Aorta (tissue), 5 donors: ENCODE results near the gene DENND1C. TPM values are rescaled to one million over a fixed set of nuclear protein-coding genes. Genes with fewer than 3 reads are reported as not detected.

Experiments used
- ATAC-seq: fragments of 200-7000 bp; cut with Tn5 transposase; one replicate; pipeline ENCODE4 v1.9.1; 2022; ENCODE audit warnings: moderate library complexity; ENCODE audit not compliant: low FRiP score
- DNase-seq, 2 donors: peaks; one replicate each; pipeline ENCODE4 v3.0.0-alpha.2; 2020
- H3K27ac ChIP-seq, 2 donors: one replicate each; pipeline ENCODE4 v1.5.1; 2013; ENCODE audit warnings: low read length in 2 of 2, mild to moderate bottlenecking in 2 of 2, moderate library complexity in 2 of 2, control low read depth in 1 of 2, inconsistent platforms in 1 of 2, low read depth in 1 of 2
- H3K27me3 ChIP-seq, 2 donors: one replicate each; pipeline ENCODE4 v1.6.1; 2013; ENCODE audit warnings: control low read depth in 1 of 2, low read length in 1 of 2, mild to moderate bottlenecking in 1 of 2, moderate library complexity in 1 of 2; ENCODE audit not compliant: insufficient read depth in 2 of 2, control insufficient read depth in 1 of 2
- H3K36me3 ChIP-seq, 2 donors: one replicate each; pipeline ENCODE4 v1.6.1; 2013; ENCODE audit warnings: control low read depth in 1 of 2, low read length in 1 of 2, mild to moderate bottlenecking in 1 of 2; ENCODE audit not compliant: insufficient read depth in 2 of 2, control insufficient read depth in 1 of 2
- H3K4me1 ChIP-seq, 2 donors: one replicate each; pipeline ENCODE4 v1.6.1; 2013; ENCODE audit warnings: low read length in 2 of 2, control low read depth in 1 of 2, mild to moderate bottlenecking in 1 of 2, moderate library complexity in 1 of 2; ENCODE audit not compliant: insufficient read depth in 2 of 2, control insufficient read depth in 1 of 2
- H3K4me3 ChIP-seq, 2 donors: one replicate each; pipeline ENCODE4 v1.5.1; 2013; ENCODE audit warnings: low read length in 2 of 2, control low read depth in 1 of 2, mild to moderate bottlenecking in 1 of 2
- H3K9me3 ChIP-seq: one replicate; pipeline ENCODE4 v1.6.1; 2013; ENCODE audit warnings: mild to moderate bottlenecking, low read length; ENCODE audit not compliant: control insufficient read depth
- WGBS, 2 donors: extraction: QIAGEN DNeasy Blood & Tissue Kit; methylation state at CpG; one replicate each; pipeline ENCODE4 v1.1.7; 2013; 5-methylcytosine and 5-hydroxymethylcytosine counted together
- intact Hi-C, 2 donors: fragments of 100-400 bp; cut with DNase I; formaldehyde crosslinking; loops; one replicate each; pipeline versions ENCODE4 v1.14.2 to v1.15.0; 2022
- polyA plus RNA-seq, 2 donors: library from polyadenylated mRNA; stranded (reverse); fragments of 200-250 nt; gene quantifications; one replicate each; pipeline ENCODE4 v1.2.3, GENCODE V29; 2013
- total RNA-seq, 2 donors: library from RNA; stranded (reverse); fragmentation: NEBNext Ultra II Directional; extraction: Animal tissue kit (Norgen Biotek cat#: 25700); gene quantifications; one replicate each; pipeline ENCODE4 v1.2.1, GENCODE V29; 2021
- donor health status: healthy with polysubstance abuse.
- donor health status: Bipolar disorder and iron deficiency.
- donor health status: DM: no; HTN: no; CAD: no.
- donor health status: DM: no; HTN: no; CAD: no.
- donor health status: DM: yes; HTN: yes; CAD: no.

Gene DENND1C
- total and polyA plus RNA-seq, 4 donors = 0.20 to 7.6 (median 2.9) TPM

- H3K4me3 ChIP-seq = no peak overlapping the region
- ATAC-seq (no peak), DNase-seq (no peak)
- 5 to 7% methylated on average over 50 to 52 of the region's 52 CpGs for WGBS, 2 donors
- H3K27ac ChIP-seq = no peak overlapping the region
- no peaks in the 10 kb centered on the region for H3K36me3 ChIP-seq
- H3K9me3 ChIP-seq = no peaks in the 10 kb centered on the region
- H3K4me1 ChIP-seq = no peaks in the 10 kb centered on the region
- H3K27me3 ChIP-seq = peaks cover 0 to 1% of the 10 kb centered on the region in 2 donors
- intact Hi-C loops = no loop called here
Observed at GRCh38 chr19:6475321-6476108, 6.1 kb downstream of the DENND1C start.

DNA sequence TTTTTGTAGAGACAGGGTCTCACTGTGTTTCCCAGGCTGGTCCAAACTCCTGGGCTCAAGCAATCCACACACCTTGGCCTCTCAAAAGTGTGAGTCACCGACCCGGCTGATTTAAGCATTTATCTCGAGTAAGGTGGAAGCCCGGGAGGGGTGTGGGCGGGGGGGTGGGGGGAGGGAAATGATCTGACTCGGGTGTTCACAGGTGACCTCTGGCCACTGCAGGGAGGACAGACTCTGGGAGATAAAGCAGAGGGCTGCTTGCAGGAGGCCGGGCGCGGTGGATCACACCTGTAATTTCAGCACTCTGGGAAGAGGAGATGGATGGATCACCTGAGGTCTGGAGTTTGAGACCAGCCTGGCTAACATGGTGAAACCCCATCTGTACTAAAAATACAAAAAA lies 7.9 kb downstream of the DENND1C start:
- Histone ChIP-seq H3K27me3 (peaks cover 0 to 1% of the 10 kb centered on the region in 2 donors), H3K36me3 (no peaks in the 10 kb centered on the region), H3K27ac (no peak overlapping the region), H3K4me1 (no peaks in the 10 kb centered on the region), H3K9me3 (no peaks in the 10 kb centered on the region), H3K4me3 (no peak overlapping the region)
- ATAC-seq (no peak), DNase-seq (no peak)
- intact Hi-C loops = no loop called here
- WGBS, 2 donors = 73 to 79% methylated on average over 9 of the region's 9 CpGs

- WGBS, 2 donors = 64% methylated on average over 4 of the region's 4 CpGs
- no peaks in the 10 kb centered on the region for H3K36me3 ChIP-seq
- ATAC-seq (no peak), DNase-seq (no peak)
- peaks cover 0 to 1% of the 10 kb centered on the region in 2 donors for H3K27me3 ChIP-seq
- no peaks in the 10 kb centered on the region for H3K9me3 ChIP-seq
- H3K4me1 ChIP-seq = no peaks in the 10 kb centered on the region
- intact Hi-C loops = no loop called here
- H3K4me3 ChIP-seq = no peak overlapping the region
- no peak overlapping the region for H3K27ac ChIP-seq
Observed at GRCh38 chr19:6472713-6473112, 8.9 kb downstream of the DENND1C start.

GRCh38 chr19:6471076-6471475 lies 10.5 kb downstream of the DENND1C start:
- Histone ChIP-seq H3K36me3 (no peaks in the 10 kb centered on the region), H3K27me3 (peaks cover 0 to 1% of the 10 kb centered on the region in 2 donors), H3K4me1 (no peaks in the 10 kb centered on the region), H3K9me3 (no peaks in the 10 kb centered on the region), H3K27ac (no peak overlapping the region), H3K4me3 (no peak overlapping the region)
- no peak for ATAC-seq
- 78 to 79% methylated on average over 14 of the region's 14 CpGs for WGBS, 2 donors
- intact Hi-C loops = no loop called here
- DNase-seq = no peak

DNA sequence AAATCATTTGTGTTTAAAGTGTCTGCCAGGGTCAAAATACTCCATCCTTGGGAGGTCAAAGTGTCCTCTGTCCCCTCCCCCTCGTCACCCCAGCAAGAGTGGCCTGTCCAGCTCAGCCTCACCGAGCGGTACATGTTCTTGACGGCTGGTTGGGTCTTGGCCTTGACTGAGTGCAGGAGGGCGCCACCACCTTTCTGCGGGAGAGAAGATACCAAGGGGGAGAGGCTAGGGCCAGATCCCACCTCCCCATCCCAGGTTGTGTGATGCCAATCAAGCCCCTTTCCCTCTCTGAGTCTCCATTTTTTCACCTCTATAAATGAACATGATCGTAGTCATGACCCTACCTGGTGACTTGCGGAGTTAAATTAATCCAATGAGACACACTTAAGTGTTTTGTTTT lies 11.4 kb downstream of the DENND1C start:
- WGBS, 2 donors = 73% methylated on average over 8 of the region's 8 CpGs
- H3K27ac ChIP-seq = no peak overlapping the region
- H3K4me3 ChIP-seq = no peak overlapping the region
- intact Hi-C loops = no loop called here
- no peaks in the 10 kb centered on the region for H3K4me1 ChIP-seq
- H3K27me3 ChIP-seq = peaks cover 0 to 1% of the 10 kb centered on the region in 2 donors
- no peaks in the 10 kb centered on the region for H3K9me3 ChIP-seq
- H3K36me3 ChIP-seq = no peaks in the 10 kb centered on the region
- ATAC-seq (no peak), DNase-seq (no peak)

DNA sequence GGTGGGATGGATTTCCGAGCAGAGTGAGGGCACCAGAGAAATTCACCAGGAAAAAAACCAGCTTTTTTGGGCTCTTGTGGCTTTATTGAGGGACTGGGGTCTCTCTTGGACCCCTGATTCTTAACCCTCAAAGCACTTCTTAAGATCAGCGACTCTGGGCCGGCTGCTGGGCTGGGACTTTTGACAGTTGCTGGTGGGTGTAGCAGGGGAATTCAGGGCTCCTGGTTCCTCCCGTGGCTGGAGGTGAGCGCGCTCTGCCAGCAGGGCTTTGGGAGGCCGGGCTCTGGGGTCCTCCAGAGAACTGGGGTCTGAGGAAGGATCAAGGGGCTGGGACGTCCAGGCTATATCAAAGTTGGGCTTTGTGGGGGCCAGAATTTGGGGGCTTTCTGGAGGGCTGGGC lies 14.2 kb downstream of the DENND1C start:
- Histone ChIP-seq H3K27me3 (no peaks in the 10 kb centered on the region), H3K4me3 (no peak overlapping the region), H3K27ac (no peak overlapping the region), H3K9me3 (no peaks in the 10 kb centered on the region), H3K4me1 (no peaks in the 10 kb centered on the region), H3K36me3 (no peaks in the 10 kb centered on the region)
- DNase-seq (no peak), ATAC-seq (no peak)
- 66 to 67% methylated on average over 8 of the region's 8 CpGs for WGBS, 2 donors
- intact Hi-C loops = no loop called here

GRCh38 chr19:6466526-6467248 lies 14.9 kb downstream of the DENND1C start:
- Histone ChIP-seq H3K27ac (no peak overlapping the region), H3K9me3 (no peaks in the 10 kb centered on the region), H3K36me3 (no peaks in the 10 kb centered on the region), H3K4me3 (no peak overlapping the region), H3K27me3 (no peaks in the 10 kb centered on the region), H3K4me1 (no peaks in the 10 kb centered on the region)
- intact Hi-C loops = no loop called here
- WGBS, 2 donors = 85 to 92% methylated on average over 20 to 21 of the region's 21 CpGs
- ATAC-seq (no peak), DNase-seq (no peak)

GRCh38 chr19:6465663-6466062 lies 15.9 kb downstream of the DENND1C start:
- WGBS, 2 donors = 89 to 93% methylated on average over 8 of the region's 8 CpGs
- H3K4me3 ChIP-seq = no peak overlapping the region
- DNase-seq = no peak
- H3K36me3 ChIP-seq = no peaks in the 10 kb centered on the region
- no peaks in the 10 kb centered on the region for H3K4me1 ChIP-seq
- intact Hi-C loops = no loop called here
- ATAC-seq = no peak
- no peaks in the 10 kb centered on the region for H3K27me3 ChIP-seq
- no peak overlapping the region for H3K27ac ChIP-seq
- no peaks in the 10 kb centered on the region for H3K9me3 ChIP-seq

DNA sequence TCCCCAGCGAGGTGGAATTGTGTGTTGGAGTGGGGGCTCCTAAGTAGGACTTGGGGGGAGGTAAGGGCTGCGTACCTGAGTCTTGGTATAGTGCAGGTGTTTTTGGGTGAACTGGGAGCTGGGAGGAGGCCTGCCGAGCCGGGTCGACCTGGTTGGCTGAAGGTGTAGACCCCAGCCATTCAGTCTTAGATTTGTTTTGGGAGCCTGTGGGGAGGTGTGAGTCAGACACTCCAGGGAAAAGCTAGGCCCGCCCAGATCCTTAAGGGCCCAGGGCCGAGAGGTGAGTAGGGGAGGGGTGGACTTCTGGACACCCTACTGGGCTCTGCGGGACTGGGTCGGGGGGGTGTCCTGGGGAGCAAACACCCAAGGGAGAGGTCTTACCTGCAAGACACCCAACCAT lies 16.6 kb downstream of the DENND1C start:
- no peak overlapping the region for H3K27ac ChIP-seq
- intact Hi-C loops = no loop called here
- ATAC-seq (no peak), DNase-seq (no peak)
- H3K36me3 ChIP-seq = no peaks in the 10 kb centered on the region
- H3K4me3 ChIP-seq = no peak overlapping the region
- no peaks in the 10 kb centered on the region for H3K9me3 ChIP-seq
- WGBS, 2 donors = 37 to 39% methylated on average over 9 of the region's 9 CpGs
- no peaks in the 10 kb centered on the region for H3K27me3 ChIP-seq
- H3K4me1 ChIP-seq = no peaks in the 10 kb centered on the region
